Suprapubic skin (tissue), 4 donors: Measurements from ENCODE around the gene GPR137B. TPM values are rescaled to one million over a fixed set of nuclear protein-coding genes. Genes with fewer than 3 reads are reported as not detected.

Source experiments
- DNase-seq, 2 donors: peaks; one replicate each; pipeline ENCODE4 v3.0.0-alpha.2; 2019; ENCODE audit warnings: low spot score in 2 of 2
- H3K27ac ChIP-seq: fragments of 200-600 bp; sonication (generic); one replicate; pipeline ENCODE4 v1.5.1; 2019
- H3K27me3 ChIP-seq: fragments of 200-600 bp; sonication (generic); one replicate; pipeline ENCODE4 v1.5.1; 2019
- H3K36me3 ChIP-seq: fragments of 200-600 bp; sonication (generic); one replicate; pipeline ENCODE4 v1.5.1; 2019
- H3K4me1 ChIP-seq: fragments of 200-600 bp; sonication (generic); one replicate; pipeline ENCODE4 v1.5.1; 2019
- H3K4me3 ChIP-seq: fragments of 200-600 bp; sonication (generic); one replicate; pipeline ENCODE4 v1.5.1; 2019; ENCODE audit warnings: mild to moderate bottlenecking
- H3K9me3 ChIP-seq: fragments of 200-600 bp; sonication (generic); one replicate; pipeline ENCODE4 v1.5.1; 2019
- CTCF ChIP-seq, 2 donors: fragments of 200-600 bp in 1 of 2; fragments of 450-650 bp in 1 of 2; sonication (generic) in 1 of 2; IDR thresholded peaks; one replicate each; pipeline ENCODE4 v1.5.1; 2016 to 2019; ENCODE audit warnings: antibody characterized with exemption in 2 of 2, mild to moderate bottlenecking in 1 of 2, moderate library complexity in 1 of 2
- EP300 ChIP-seq: sonication (generic); formaldehyde crosslinking; IDR thresholded peaks from one replicate; pipeline ENCODE4 v1.6.1; 2017; ENCODE audit warnings: antibody characterized with exemption
- POLR2A ChIP-seq, 2 donors: fragments of 450-650 bp; IDR thresholded peaks; one replicate each; pipeline ENCODE4 v1.6.1; 2017; ENCODE audit warnings: antibody characterized with exemption in 2 of 2, mild to moderate bottlenecking in 2 of 2, moderate library complexity in 2 of 2
- POLR2AphosphoS5 ChIP-seq, 3 donors: sonication (generic); formaldehyde crosslinking; IDR thresholded peaks; one replicate each; pipeline ENCODE4 v1.6.1; 2017; ENCODE audit warnings: antibody characterized with exemption in 3 of 3
- WGBS: methylation state at CpG from one replicate; pipeline ENCODE4 v1.1.5; 2018; 5-methylcytosine and 5-hydroxymethylcytosine counted together
- total RNA-seq, 4 donors: library from RNA; depleted of rRNA; stranded (reverse); fragments of >200 nt; gene quantifications; one replicate each; pipeline ENCODE4 v1.1.0, GENCODE V29; 2016

Gene GPR137B
- total RNA-seq, 4 donors from 2014 or later: 34.9 to 60.0 (median 47.2) TPM

GRCh38 chr1:236235116-236235515, 92.8 kb downstream of the GPR137B start:
- no peak overlapping the region for H3K4me3 ChIP-seq
- no peaks in the 10 kb centered on the region for H3K4me1 ChIP-seq
- H3K9me3 ChIP-seq: no peaks in the 10 kb centered on the region
- no peaks in the 10 kb centered on the region for H3K27me3 ChIP-seq
- H3K36me3 ChIP-seq: no peaks in the 10 kb centered on the region
- 88% methylated on average over 3 of the region's 3 CpGs for WGBS
- DNase-seq: no peak
- TF ChIP-seq POLR2AphosphoS5 (IDR thresholded peaks at IDR 0.05): no peak
- TF ChIP-seq POLR2A (IDR thresholded peaks at IDR 0.05): no peak
- no peak for TF ChIP-seq EP300
- TF ChIP-seq CTCF (IDR thresholded peaks at IDR 0.05): no peak
- no peak overlapping the region for H3K27ac ChIP-seq

GRCh38 chr1:236239092-236239585, 96.8 kb downstream of the GPR137B start:
- no peak for DNase-seq
- Histone ChIP-seq H3K27ac (no peak overlapping the region), H3K4me3 (no peak overlapping the region), H3K27me3 (no peaks in the 10 kb centered on the region), H3K36me3 (peaks cover 14% of the 10 kb centered on the region), H3K9me3 (no peaks in the 10 kb centered on the region), H3K4me1 (no peaks in the 10 kb centered on the region)
- TF ChIP-seq POLR2AphosphoS5 (IDR thresholded peaks at IDR 0.05) (no peak), EP300 (no peak), CTCF (IDR thresholded peaks at IDR 0.05) (no peak), POLR2A (IDR thresholded peaks at IDR 0.05) (no peak)
- 84% methylated on average over 1 of the region's 1 CpG for WGBS

GRCh38 chr1:236240675-236241074, 98.3 kb downstream of the GPR137B start:
- Histone ChIP-seq H3K27me3 (no peaks in the 10 kb centered on the region), H3K4me3 (no peak overlapping the region), H3K9me3 (no peaks in the 10 kb centered on the region), H3K27ac (no peak overlapping the region), H3K4me1 (no peaks in the 10 kb centered on the region), H3K36me3 (peaks cover 14% of the 10 kb centered on the region)
- WGBS: 89% methylated on average over 3 of the region's 3 CpGs
- TF ChIP-seq CTCF (IDR thresholded peaks at IDR 0.05) (no peak), POLR2A (IDR thresholded peaks at IDR 0.05) (no peak)
- no peak for DNase-seq

GRCh38 chr1:236242568-236242967, 100.2 kb downstream of the GPR137B start:
- Histone ChIP-seq H3K27ac (no peak overlapping the region), H3K36me3 (peaks cover 14% of the 10 kb centered on the region), H3K27me3 (no peaks in the 10 kb centered on the region), H3K4me1 (no peaks in the 10 kb centered on the region), H3K9me3 (no peaks in the 10 kb centered on the region), H3K4me3 (no peak overlapping the region)
- 72% methylated on average over 2 of the region's 2 CpGs for WGBS
- TF ChIP-seq POLR2A (IDR thresholded peaks at IDR 0.05): no peak
- no peak for TF ChIP-seq EP300
- TF ChIP-seq CTCF (IDR thresholded peaks at IDR 0.05): no peak
- TF ChIP-seq POLR2AphosphoS5 (IDR thresholded peaks at IDR 0.05): no peak
- no peak for DNase-seq

GRCh38 chr1:236247286-236247685, 104.9 kb downstream of the GPR137B start:
- peaks cover 4% of the 10 kb centered on the region for H3K36me3 ChIP-seq
- no peaks in the 10 kb centered on the region for H3K9me3 ChIP-seq
- no peak overlapping the region for H3K27ac ChIP-seq
- no peak for TF ChIP-seq POLR2A (IDR thresholded peaks at IDR 0.05)
- no peak for TF ChIP-seq CTCF (IDR thresholded peaks at IDR 0.05)
- no peak for TF ChIP-seq EP300
- no peak for TF ChIP-seq POLR2AphosphoS5 (IDR thresholded peaks at IDR 0.05)
- DNase-seq: no peak
- no peaks in the 10 kb centered on the region for H3K4me1 ChIP-seq
- WGBS: 97% methylated on average over 3 of the region's 3 CpGs
- H3K27me3 ChIP-seq: no peaks in the 10 kb centered on the region
- no peak overlapping the region for H3K4me3 ChIP-seq
